Glomerular visceral epithelial cell (primary cell): ENCODE data around the gene HIVEP3.

Experiments used
- DNase-seq: peaks from one replicate; pipeline ENCODE4 v3.0.0-alpha.2; 2016; ENCODE audit errors: extremely low spot score

Gene HIVEP3

DNA sequence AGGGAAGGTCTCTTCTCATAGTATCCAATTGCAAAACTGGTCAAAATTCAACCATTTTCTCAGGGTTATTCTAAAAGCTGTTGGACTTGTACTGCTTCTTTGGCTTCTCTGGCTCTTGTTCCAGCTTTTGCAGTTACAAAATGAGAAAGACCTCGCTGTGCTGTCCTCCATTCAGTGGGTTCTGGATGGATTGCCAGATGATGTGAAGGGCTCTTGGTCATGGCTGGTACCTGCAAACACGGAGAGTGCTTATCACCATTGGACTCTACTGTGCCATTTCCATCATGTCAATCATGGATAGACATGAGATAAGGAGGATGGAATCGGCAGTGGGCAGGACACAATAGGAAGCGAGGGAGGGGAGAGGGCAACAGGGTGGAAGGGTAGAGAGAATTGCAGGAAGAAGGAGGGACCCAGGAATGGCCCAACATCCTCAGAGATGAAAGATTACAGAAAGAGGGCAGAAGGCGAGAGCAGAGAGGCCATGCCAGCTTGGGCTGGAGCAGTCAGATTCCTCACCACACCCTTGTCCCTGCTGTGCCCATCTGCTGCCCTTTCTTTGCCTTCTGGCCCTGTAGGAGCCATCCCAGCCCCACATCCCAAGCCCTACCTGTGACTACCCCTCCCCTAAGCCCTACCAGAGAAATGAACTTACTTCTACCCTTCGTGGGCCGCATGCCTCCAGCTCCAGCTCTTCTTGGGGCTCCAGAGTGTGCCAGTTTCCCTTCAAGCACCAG, 70.3 kb downstream of the HIVEP3 start:
- DNase-seq, result no peak

GRCh38 chr1:41847733-41848132, 71.0 kb downstream of the HIVEP3 start:
- DNase-seq, result no peak

DNA sequence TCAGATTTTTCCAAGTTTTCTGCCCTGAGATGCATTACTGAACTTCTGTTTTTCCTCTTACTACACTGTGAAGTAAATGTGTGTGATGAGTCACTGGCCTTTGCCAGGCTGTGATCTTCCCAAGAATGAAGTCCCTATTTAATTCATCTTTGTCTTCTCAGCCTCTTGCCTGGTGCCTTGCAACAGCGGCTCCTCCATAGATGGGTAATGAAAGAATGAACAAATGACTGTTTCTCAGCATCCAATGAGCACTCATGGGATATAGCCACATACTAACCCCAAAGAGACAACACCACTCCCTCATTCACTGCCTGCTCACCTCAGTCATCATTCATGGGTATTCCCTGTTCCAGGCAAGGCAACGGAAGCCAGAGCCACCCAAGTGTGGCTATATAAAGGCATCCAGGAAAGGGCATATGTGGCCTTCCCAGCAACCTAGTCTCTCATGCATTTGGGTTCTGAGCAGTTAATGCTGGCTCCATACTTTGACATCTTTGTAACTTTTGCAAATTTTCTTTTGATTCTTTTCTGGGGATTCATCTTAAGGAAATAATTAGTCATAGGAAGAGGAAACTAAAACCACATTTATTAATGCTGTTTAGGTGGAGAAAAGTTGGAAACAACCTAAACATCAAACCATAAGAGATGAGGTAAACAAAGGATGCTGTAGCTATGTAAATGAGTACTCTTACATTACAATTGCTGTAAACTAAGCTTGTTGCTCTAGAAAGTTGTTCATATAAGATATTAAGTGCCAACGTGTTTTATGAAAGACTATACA, 71.9 kb downstream of the HIVEP3 start:
- peak; percentile 27 for DNase-seq

DNA sequence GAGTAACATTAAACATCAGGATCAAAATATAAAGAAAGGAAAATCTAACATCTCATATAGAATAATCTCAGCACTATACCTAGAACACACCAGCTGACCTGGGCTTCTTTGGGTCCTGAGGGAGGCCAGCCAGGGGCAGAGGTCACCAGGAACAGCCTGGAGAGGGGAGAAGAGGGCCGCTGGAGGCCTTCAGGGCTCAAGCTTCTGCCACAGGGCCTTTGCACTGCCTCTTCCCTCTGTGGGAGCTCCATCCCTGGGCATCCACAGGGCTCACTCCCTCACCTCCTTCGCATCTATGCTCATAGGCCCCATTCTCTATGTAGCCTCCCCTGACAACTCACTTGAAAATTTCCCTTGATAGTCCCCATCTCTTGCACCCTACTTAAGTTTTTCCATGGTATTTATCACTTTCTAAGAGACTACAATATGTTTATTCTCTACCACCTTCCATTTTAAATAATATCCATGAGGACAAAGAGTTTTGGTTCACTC, 73.9 kb downstream of the HIVEP3 start:
- DNase-seq, result no peak

- DNase-seq, result no peak
Measured at GRCh38 chr1:41844255-41844654, 74.5 kb downstream of the HIVEP3 start.

GRCh38 chr1:41842993-41843755, 75.5 kb downstream of the HIVEP3 start:
- peak; percentile 29 for DNase-seq

GRCh38 chr1:41842326-41842725, 76.4 kb downstream of the HIVEP3 start:
- no peak for DNase-seq

DNA sequence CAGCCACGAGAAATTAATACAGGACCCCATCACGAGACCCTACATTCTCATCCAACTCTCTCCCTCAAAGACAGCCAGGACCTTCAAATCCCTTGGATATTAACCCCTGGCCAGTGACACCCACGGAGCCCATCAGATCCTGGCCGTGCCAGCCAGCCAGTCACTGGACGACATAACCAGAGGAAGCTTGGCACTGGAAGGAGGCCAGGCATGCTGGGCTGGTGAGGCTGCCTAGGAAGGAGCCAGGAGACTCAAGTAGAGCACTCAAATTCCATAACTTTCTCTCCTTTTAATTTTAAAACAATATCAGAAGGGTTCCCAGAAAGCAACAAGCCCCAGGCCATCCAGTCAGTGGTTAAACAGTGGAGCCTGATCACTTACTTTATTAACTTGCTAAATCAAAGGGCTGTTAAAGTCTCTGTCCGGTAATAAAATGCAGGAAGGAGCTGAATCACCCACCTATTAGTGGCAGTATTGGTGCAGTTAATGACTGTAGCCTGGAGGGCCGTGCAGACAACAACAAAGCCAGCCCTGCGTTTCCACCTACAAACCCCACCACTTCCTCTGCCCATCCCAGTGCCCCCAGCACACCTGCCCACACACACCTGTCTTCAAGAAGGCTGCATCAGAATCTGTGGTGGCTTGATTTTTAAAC, 78.0 kb downstream of the HIVEP3 start:
- DNase-seq, result peak; percentile 31

DNA sequence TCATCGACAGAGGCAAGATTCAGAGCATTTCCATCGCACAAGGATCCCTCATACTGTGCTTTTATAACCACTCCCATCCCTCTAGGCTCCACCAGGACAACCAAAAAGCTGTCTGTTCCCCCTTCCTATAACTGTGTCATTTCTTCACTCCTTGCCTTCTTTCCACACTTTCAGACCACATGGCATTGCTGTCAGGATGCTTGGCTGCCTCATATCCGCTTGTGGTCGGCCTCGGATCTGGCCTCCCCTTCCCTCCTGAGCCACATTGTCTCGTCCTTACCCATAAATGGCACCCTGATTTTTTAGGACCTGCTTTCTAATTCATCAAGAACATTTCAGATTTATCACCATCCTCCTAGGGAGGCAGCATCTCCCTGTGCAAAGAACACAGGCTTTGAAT, 80.5 kb downstream of the HIVEP3 start:
- DNase-seq, result no peak

- DNase-seq, result no peak
Measured at GRCh38 chr1:41837691-41838090, 81.0 kb downstream of the HIVEP3 start.

DNA sequence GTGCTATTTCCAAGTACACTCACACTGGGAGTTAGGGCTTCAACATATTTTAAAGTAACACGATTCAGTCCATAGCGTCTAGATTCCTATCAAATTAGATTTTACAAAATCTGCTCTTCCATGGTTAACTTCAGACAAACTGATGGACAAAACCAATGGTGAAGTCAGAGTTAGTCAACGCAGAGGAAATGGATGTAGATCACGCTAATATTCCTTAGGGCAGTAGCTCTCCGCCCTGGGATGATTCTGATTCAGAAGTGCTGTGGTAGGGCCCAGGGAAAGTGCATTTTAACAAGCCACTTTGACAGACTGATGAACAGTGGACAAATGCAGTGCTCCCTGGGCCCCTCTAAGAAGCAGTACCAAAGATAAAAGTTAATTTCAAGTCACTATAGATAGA, 83.2 kb downstream of the HIVEP3 start:
- DNase-seq, result no peak

- no peak for DNase-seq
Measured at GRCh38 chr1:41833519-41834000, 85.2 kb downstream of the HIVEP3 start.

DNA sequence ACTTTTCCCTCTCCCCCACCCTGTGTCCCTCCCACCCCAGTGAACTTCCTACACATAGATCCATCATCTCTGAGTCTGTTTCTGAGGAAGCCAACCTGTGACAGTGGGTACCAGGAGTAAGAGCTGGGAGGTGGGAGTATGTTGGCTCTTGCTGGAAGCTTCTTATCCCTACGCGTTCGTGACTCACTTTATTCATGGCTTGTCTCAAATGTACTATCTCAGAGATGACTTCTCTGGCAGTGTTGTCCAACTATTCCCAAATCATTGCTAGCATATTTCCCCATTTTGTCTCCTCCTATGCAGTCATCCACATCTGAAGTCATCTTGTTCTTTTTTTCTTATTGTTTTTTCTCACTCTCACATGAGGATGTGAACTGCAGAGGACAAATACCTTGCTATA, 88.0 kb downstream of the HIVEP3 start:
- DNase-seq, result no peak

DNA sequence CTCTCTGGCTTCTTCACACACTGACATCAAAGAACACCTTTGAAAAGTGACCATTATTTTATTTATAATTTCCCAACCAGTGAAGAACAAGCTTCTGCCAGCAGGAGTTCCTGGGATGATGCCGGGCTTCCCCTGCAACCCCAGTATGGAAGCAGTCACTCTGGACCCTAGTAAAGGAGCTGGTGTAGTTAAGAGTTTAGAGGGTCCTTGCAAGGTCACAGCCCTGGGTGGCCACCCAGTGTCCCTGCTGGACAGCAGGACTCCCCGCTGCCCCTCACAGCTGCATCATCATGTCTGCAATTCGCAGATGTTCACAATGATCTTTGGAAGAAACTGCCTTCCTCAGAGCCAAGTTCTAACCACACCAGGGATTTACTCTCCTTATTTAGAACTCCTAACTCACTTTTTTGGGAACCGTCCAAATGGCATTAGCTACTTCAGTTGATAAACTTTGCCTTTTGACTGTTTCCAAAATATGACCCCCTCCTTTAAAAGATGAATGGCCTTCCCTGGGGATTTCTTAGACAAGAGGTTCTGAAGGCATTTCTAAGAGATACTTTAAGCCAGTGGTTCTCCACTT, 90.6 kb downstream of the HIVEP3 start:
- no peak for DNase-seq

- DNase-seq, result peak; percentile 12
Measured at GRCh38 chr1:41823471-41823870, 95.3 kb downstream of the HIVEP3 start.

- DNase-seq, result no peak
Measured at GRCh38 chr1:41822866-41823265, 95.9 kb downstream of the HIVEP3 start.

DNA sequence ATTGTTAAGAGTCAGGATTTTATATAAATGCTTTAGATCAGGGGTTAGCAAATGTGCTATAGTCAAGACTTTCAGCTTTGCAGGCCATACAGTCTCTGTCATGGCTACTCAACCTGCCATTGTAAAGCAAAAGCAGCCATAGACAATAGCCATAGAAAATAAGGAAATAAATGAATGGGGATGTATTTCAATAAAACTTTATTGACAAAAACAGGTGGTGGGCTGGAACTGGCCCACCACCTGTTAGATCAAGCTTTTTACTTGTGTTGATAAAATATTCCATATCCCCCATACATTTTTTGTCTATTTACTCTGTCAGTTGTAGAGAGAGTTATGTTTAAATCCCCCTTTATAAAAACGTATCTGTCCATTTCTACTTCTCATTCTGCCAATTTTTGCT, 98.9 kb downstream of the HIVEP3 start:
- DNase-seq, result no peak

GRCh38 chr1:41819069-41819468, 99.7 kb downstream of the HIVEP3 start:
- DNase-seq, result no peak

DNA sequence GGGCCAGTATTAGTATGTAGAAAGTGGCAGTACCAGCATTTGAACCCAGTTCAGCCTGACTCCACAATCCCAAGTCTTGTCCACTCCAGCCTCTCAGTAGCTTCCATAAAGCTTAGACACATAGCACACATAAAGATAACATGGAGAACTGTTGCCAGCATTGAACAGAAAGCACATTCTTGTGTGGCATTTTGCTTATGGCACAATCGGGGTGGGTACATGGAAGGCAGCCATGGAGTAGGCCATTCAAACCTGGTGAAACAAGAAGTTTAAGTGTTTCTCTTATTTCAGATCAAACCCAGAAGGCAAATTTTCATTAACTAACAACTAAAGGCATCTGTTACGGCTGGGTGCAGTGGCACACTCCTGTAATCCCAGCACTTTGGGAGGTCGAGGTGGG, 102.7 kb downstream of the HIVEP3 start:
- no peak for DNase-seq

DNA sequence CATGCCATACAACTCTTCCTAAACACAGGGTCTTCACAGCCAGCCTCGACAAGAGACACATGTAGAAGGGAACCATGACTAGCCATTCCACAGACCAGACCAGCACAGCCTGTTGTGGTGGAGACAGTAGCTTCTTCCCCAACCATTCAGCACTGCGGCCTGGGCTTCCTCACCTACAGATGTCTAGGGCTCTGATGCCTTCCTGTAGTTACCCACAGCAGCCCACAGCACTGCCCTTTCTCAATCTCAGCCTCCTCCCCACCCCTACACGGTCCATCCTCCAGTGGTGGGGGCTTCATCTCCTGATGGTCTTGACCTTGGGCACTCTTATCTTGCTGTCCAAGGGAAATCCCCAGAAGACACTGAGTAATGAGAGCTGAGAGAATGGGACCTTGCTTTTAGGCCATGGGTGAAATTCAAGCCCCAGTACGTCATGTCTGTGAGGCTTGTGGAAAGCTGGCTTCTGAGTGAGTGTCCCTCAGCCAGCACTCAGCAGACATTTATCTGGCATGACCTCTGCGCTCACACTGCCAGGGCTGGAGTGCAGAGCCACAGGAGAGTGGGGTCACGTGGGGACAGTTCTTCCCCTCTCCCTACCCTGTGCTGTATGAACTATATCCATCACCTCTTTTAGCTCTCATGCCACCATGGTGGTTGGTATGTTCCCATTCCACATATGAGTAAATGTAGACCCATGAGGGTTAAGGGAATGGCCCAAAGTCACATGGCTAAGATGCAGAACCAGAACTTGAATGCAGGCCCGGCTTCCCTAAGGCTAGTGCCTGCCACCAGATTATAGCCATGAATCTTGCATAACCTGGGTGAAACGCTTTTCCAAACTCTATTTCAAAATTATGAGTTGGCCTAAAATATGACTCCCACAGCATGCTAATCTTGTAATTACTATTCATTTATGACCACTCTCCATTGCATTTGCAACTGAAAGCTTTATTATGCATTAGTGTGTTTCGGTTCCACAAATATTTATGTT, 104.7 kb downstream of the HIVEP3 start:
- DNase-seq, result no peak
